OCI-LY3 (cell line): Measurements from ENCODE around the gene PPP1R9A.

Source experiments
- CTCF ChIP-seq: fragments of 200-600, 300-600 bp; sonication (generic); IDR thresholded peaks from 2 replicates; pipeline ENCODE4 v1.5.1; 2014; ENCODE audit warnings: antibody characterized with exemption, low read length, low read depth
- EZH2phosphoT487 ChIP-seq: fragments of 200-600 bp; shearing (Covaris generic); IDR thresholded peaks from 2 replicates; pipeline ENCODE4 v1.6.1; 2018; ENCODE audit warnings: antibody characterized with exemption, mixed run types, low read depth

- TF ChIP-seq CTCF, result no peak
- no peak for TF ChIP-seq EZH2phosphoT487
Measured at GRCh38 chr7:95322854-95323253, 415.5 kb downstream of the PPP1R9A start.
